Activated CD8-positive, alpha-beta T cell treated with anti-CD3 and anti-CD28 coated beads for 36 hours (primary cell): ENCODE data around the gene GADD45B. TPM values are rescaled to one million over a fixed set of nuclear protein-coding genes. Genes with fewer than 3 reads are reported as not detected.

Source experiments
- ATAC-seq: fragments of 200-7000 bp; cut with Tn5 transposase; one replicate; pipeline ENCODE4 v1.10.0; 2021; ENCODE audit warnings: mild to moderate bottlenecking, moderate library complexity
- CTCF ChIA-PET: fragments of 350-600 bp; sonication (Branson Sonifier 250); formaldehyde crosslinking; loops from one replicate; lab custom pipeline; 2021; ENCODE audit warnings: antibody characterized with exemption; lab: Charles Lee
- POLR2A ChIA-PET: fragments of 350-600 bp; sonication (Branson Sonifier 250); formaldehyde crosslinking; loops from one replicate; lab custom pipeline; 2021; ENCODE audit warnings: antibody characterized with exemption; lab: Charles Lee
- DNase-seq: peaks from one replicate; pipeline ENCODE4 v3.0.0-alpha.2; 2020
- H3K27ac Mint-ChIP-seq: one replicate; pipeline ENCODE4 v1.8.0; 2021; ENCODE audit warnings: mild to moderate bottlenecking, mixed read lengths
- H3K27me3 Mint-ChIP-seq: one replicate; pipeline ENCODE4 v1.8.0; 2021; ENCODE audit warnings: mixed read lengths
- H3K36me3 Mint-ChIP-seq: one replicate; pipeline ENCODE4 v1.8.0; 2021; ENCODE audit warnings: low read depth, mixed read lengths
- H3K4me1 Mint-ChIP-seq: one replicate; pipeline ENCODE4 v1.8.0; 2021; ENCODE audit warnings: low read depth, mixed read lengths
- H3K4me3 Mint-ChIP-seq: one replicate; pipeline ENCODE4 v1.8.0; 2021; ENCODE audit warnings: mild to moderate bottlenecking, moderate library complexity, mixed read lengths
- H3K9me3 Mint-ChIP-seq: one replicate; pipeline ENCODE4 v1.8.0; 2021; ENCODE audit warnings: mixed read lengths
- CTCF ChIP-seq: fragments of 200-600 bp; IDR thresholded peaks from one replicate; pipeline ENCODE4 v1.8.0; 2022; ENCODE audit warnings: antibody characterized with exemption, mild to moderate bottlenecking
- intact Hi-C: fragments of 100-400 bp; cut with micrococcal nuclease; formaldehyde crosslinking; loops from one replicate; pipeline ENCODE4 v1.10.0; 2022
- total RNA-seq, 2 experiments: library from RNA; stranded (reverse); gene quantifications; one replicate each; pipeline ENCODE4 v1.2.3, GENCODE V29; 2021

GADD45B gene
- total RNA-seq, 2 experiments from 2014 or later, result 98.3 to 102 TPM

- intact Hi-C loops, result loop anchor here (5.0 kb wide), 1 partner anchor 78 kb away; no protein-coding TSS in a partner anchor
- DNase-seq (peak; percentile 95), ATAC-seq (peak; percentile 48)
- Mint-ChIP-seq H3K4me1 (peaks cover 17% of the 10 kb centered on the region), H3K9me3 (no peaks in the 10 kb centered on the region), H3K36me3 (peaks cover 29% of the 10 kb centered on the region), H3K27me3 (no peaks in the 10 kb centered on the region), H3K27ac (peak overlapping the region; percentile 83), H3K4me3 (peak overlapping the region; percentile 99)
- CTCF ChIA-PET, result interaction anchor here (0.6 to 8.2 kb wide), 15 partner anchors 11 to 164 kb away, joined by 3 to 91 read pairs (median 6); no protein-coding TSS in a partner anchor
- peak; percentile 91 for TF ChIP-seq CTCF
- POLR2A ChIA-PET, result interaction anchor here (0.6 to 6.2 kb wide), 10 partner anchors 89 to 151 kb away, joined by 3 to 168 read pairs (median 16); no protein-coding TSS in a partner anchor
Observed at GRCh38 chr19:2474232-2475017, 1.5 kb upstream of the GADD45B start.

GRCh38 chr19:2475018-2475701 is 767 bp upstream of the GADD45B start:
- DNase-seq (peak; percentile 94), ATAC-seq (peak; percentile 34)
- Mint-ChIP-seq H3K36me3 (peaks cover 29% of the 10 kb centered on the region), H3K27ac (peak overlapping the region; percentile 83), H3K27me3 (no peaks in the 10 kb centered on the region), H3K4me3 (peak overlapping the region; percentile 99), H3K4me1 (peaks cover 19% of the 10 kb centered on the region), H3K9me3 (no peaks in the 10 kb centered on the region)
- POLR2A ChIA-PET, result interaction anchor here (0.7 to 6.2 kb wide), 24 partner anchors 11 to 561 kb away, joined by 3 to 168 read pairs (median 8); partner anchors contain the start of gene LMNB2
- no peak for TF ChIP-seq CTCF
- intact Hi-C loops, result loop anchor here (5.0 kb wide), 1 partner anchor 77 kb away; no protein-coding TSS in a partner anchor
- CTCF ChIA-PET, result interaction anchor here (1.0 to 4.2 kb wide), 12 partner anchors 12 to 173 kb away, joined by 3 to 87 read pairs (median 12); no protein-coding TSS in a partner anchor

DNA sequence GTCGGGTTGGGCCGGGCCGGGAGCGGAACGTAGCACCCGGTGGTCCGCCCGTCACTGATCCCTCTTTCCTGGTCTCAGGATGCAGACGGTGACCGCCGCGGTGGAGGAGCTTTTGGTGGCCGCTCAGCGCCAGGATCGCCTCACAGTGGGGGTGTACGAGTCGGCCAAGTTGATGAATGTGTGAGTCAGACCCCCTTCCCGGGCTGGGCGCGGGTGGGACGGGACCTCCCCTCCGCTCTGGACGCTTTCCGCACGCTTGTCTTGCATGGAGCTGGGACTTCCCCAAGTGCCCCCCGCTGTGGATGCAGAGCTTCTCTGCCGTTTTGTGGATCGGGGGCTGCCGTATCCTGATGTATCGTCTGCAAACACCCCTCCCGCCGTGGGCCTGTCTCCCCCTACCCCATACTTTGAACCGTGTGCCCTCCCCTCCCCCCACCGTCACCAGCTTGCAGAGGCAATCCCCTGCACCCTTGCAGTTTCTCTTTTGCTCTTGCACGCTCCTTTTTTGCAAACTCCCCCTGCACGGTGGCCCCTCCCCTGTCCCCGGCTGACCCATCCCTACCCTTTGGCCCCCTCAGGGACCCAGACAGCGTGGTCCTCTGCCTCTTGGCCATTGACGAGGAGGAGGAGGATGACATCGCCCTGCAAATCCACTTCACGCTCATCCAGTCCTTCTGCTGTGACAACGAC is 669 bp downstream of the GADD45B start:
- H3K36me3 Mint-ChIP-seq, result peaks cover 29% of the 10 kb centered on the region
- H3K27ac Mint-ChIP-seq, result peak overlapping the region; percentile 90
- ChIA-PET CTCF (interaction anchor here (0.8 to 4.2 kb wide), 21 partner anchors 14 to 172 kb away, joined by 3 to 87 read pairs (median 6); partner anchors contain the start of gene LMNB2), POLR2A (interaction anchor here (0.7 to 6.2 kb wide), 41 partner anchors 8 to 594 kb away, joined by 3 to 168 read pairs (median 5); partner anchors contain the start of genes LMNB2, SGTA and ZNF57)
- peak; percentile 31 for ATAC-seq
- intact Hi-C loops, result loop anchor here (1.0 to 5.0 kb wide), 2 partner anchors 27 to 76 kb away; no protein-coding TSS in a partner anchor
- TF ChIP-seq CTCF, result no peak
- H3K4me3 Mint-ChIP-seq, result peak overlapping the region; percentile 99
- DNase-seq, result peak; percentile 90
- H3K9me3 Mint-ChIP-seq, result peaks cover 5% of the 10 kb centered on the region
- no peaks in the 10 kb centered on the region for H3K27me3 Mint-ChIP-seq
- peaks cover 19% of the 10 kb centered on the region for H3K4me1 Mint-ChIP-seq

GRCh38 chr19:2477141-2477710 is 1.3 kb downstream of the GADD45B start:
- peak overlapping the region; percentile 90 for H3K27ac Mint-ChIP-seq
- peaks cover 7% of the 10 kb centered on the region for H3K9me3 Mint-ChIP-seq
- no peaks in the 10 kb centered on the region for H3K27me3 Mint-ChIP-seq
- peaks cover 19% of the 10 kb centered on the region for H3K4me1 Mint-ChIP-seq
- CTCF ChIA-PET, result interaction anchor here (0.9 to 4.2 kb wide), 17 partner anchors 14 to 160 kb away, joined by 3 to 87 read pairs (median 7); partner anchors contain the start of gene LMNB2
- no peak for ATAC-seq
- TF ChIP-seq CTCF, result no peak
- H3K36me3 Mint-ChIP-seq, result peaks cover 29% of the 10 kb centered on the region
- intact Hi-C loops, result loop anchor here (5.0 kb wide), 1 partner anchor 75 kb away; no protein-coding TSS in a partner anchor
- H3K4me3 Mint-ChIP-seq, result peak overlapping the region; percentile 99
- peak; percentile 34 for DNase-seq
- POLR2A ChIA-PET, result interaction anchor here (0.6 to 6.2 kb wide), 35 partner anchors 9 to 441 kb away, joined by 3 to 168 read pairs (median 6); partner anchors contain the start of genes LMNB2, SGTA and ZNF57
